Neural progenitor cell (in vitro differentiated cells): ENCODE measurements around the gene ST8SIA5. TPM values are rescaled to one million over a fixed set of nuclear protein-coding genes. Genes with fewer than 3 reads are reported as not detected.

Experiments
- DNase-seq: peaks from one replicate; pipeline ENCODE4 v3.0.0-alpha.2; 2016; ENCODE audit warnings: low spot score
- H2AFZ ChIP-seq: fragments of 200-600 bp; sonication (generic); replicated peaks from 2 replicates; pipeline ENCODE4 v1.6.1; 2016; ENCODE audit warnings: antibody characterized with exemption
- H3F3A ChIP-seq: fragments of 200-600 bp; sonication (generic); 2 replicates; pipeline ENCODE4 v1.6.1; 2016; ENCODE audit warnings: antibody characterized with exemption, low read depth
- H3K27ac ChIP-seq: fragments of 200-600 bp; sonication (generic); 2 replicates; pipeline ENCODE4 v1.5.1; 2016; ENCODE audit warnings: mild to moderate bottlenecking
- H3K27me3 ChIP-seq: fragments of 200-600 bp; sonication (generic); 2 replicates; pipeline ENCODE4 v1.6.1; 2016; ENCODE audit warnings: mild to moderate bottlenecking, moderate library complexity
- H3K36me3 ChIP-seq: fragments of 200-600 bp; sonication (generic); 2 replicates; pipeline ENCODE4 v1.5.1; 2016
- H3K4me1 ChIP-seq: fragments of 200-600 bp; sonication (generic); 2 replicates; pipeline ENCODE4 v1.6.1; 2016; ENCODE audit warnings: mixed run types
- H3K4me2 ChIP-seq: fragments of 200-600 bp; sonication (generic); 2 replicates; pipeline ENCODE4 v1.6.1; 2016
- H3K4me3 ChIP-seq: fragments of 200-600 bp; sonication (generic); 2 replicates; pipeline ENCODE4 v1.5.1; 2016
- H3K79me2 ChIP-seq: fragments of 200-600 bp; sonication (generic); 2 replicates; pipeline ENCODE4 v1.6.1; 2016; ENCODE audit warnings: low read depth
- H3K9ac ChIP-seq: fragments of 200-600 bp; sonication (generic); 2 replicates; pipeline ENCODE4 v1.6.1; 2016
- H3K9me3 ChIP-seq: fragments of 200-600 bp; sonication (generic); 2 replicates; pipeline ENCODE4 v1.5.1; 2016; ENCODE audit warnings: low read depth
- H4K20me1 ChIP-seq: fragments of 200-600 bp; sonication (generic); 2 replicates; pipeline ENCODE4 v1.6.1; 2016; ENCODE audit warnings: low read depth
- H3K27ac Mint-ChIP-seq: 3 replicates; pipeline ENCODE4 v1.8.0; 2021; ENCODE audit warnings: mixed read lengths
- H3K27me3 Mint-ChIP-seq: 2 replicates; pipeline ENCODE4 v1.8.0; 2022; ENCODE audit warnings: low read depth, mild to moderate bottlenecking, inconsistent platforms, moderate library complexity, mixed read lengths; ENCODE audit not compliant: insufficient read depth
- H3K36me3 Mint-ChIP-seq: 3 replicates; pipeline ENCODE4 v1.8.0; 2021; ENCODE audit warnings: mixed read lengths
- H3K4me1 Mint-ChIP-seq: 3 replicates; pipeline ENCODE4 v1.8.0; 2021; ENCODE audit warnings: mixed read lengths
- H3K4me3 Mint-ChIP-seq: 3 replicates; pipeline ENCODE4 v1.8.0; 2021; ENCODE audit warnings: mild to moderate bottlenecking, moderate library complexity, mixed read lengths
- H3K9me3 Mint-ChIP-seq: 3 replicates; pipeline ENCODE4 v1.8.0; 2020; ENCODE audit warnings: mixed read lengths
- EZH2 ChIP-seq: fragments of 200-600 bp; sonication (generic); IDR thresholded peaks from 2 replicates; pipeline ENCODE4 v1.6.1; 2017; ENCODE audit warnings: antibody characterized with exemption, mild to moderate bottlenecking, moderate library complexity
- EZH2phosphoT487 ChIP-seq: fragments of 200-600 bp; sonication (generic); IDR thresholded peaks from 2 replicates; pipeline ENCODE4 v1.6.1; 2017; ENCODE audit warnings: antibody characterized with exemption
- total RNA-seq: library from RNA; depleted of rRNA; stranded (reverse); fragments of >200 nt; gene quantifications from 2 replicates; pipeline ENCODE4 v1.2.3, GENCODE V29; 2015; ENCODE audit warnings: low replicate concordance
- TF ChIP-seq, protein P1 (sequence below): fragments of 200-600 bp; sonication (generic); IDR thresholded peaks from 2 replicates; pipeline ENCODE4 v1.5.1; 2017; ENCODE audit warnings: antibody characterized with exemption, mild to moderate bottlenecking

The ST8SIA5 gene
- total RNA-seq, 1 donor from 2014 or later, result 0.04 TPM

DNA sequence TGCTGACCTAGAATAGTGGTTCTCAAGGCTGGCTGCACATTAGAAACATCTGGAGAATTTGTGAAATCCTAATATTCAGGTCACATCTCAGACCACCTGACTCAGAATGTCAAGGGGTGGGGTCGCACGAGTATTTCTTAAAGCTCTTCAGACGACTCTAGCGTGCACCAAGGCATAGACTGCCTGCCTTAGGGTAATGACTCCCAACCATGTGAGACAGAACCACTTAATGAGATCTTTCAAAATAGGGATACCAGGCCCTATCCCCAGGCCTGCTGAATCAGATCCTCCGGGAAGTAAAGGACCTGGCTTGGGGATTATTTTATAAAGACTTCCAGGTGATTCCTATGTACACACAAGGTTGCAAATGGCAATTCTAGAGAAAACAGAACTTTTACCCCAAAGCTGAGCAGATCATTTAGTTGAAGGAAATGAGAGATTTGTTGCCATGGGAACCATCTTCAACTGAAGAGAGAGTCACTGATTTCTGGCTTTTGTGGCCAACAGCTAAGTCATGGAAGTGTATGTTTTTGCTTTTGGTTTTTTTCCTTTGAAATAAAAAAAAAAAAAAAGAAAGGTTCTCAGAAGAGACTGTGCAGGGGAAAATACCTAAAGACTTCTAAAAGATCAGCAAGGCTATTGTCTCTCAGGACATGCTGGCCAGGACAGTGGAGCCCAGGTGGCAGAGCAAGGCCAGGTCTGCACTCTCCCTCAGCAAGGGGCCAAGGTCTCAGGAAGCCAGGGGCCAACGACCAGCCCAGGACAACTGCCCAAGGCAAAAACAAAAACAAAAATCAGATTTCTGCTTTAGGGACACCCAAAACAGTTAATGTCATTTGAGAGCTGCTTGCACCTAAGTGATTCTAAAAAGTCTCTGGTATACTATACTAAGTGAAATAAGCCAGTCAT, 84.5 kb downstream of the ST8SIA5 start:
- H3K9me3 Mint-ChIP-seq, result no peaks in the 10 kb centered on the region
- no peaks in the 10 kb centered on the region for H3F3A ChIP-seq
- H3K9ac ChIP-seq, result no peak overlapping the region
- H3K27ac Mint-ChIP-seq, result no peak overlapping the region
- H2AFZ ChIP-seq, result no peak overlapping the region
- no peak for DNase-seq
- H3K79me2 ChIP-seq, result no peaks in the 10 kb centered on the region
- no peak overlapping the region for H3K4me3 Mint-ChIP-seq
- peaks cover 19% of the 10 kb centered on the region for H3K4me1 Mint-ChIP-seq
- TF ChIP-seq EZH2 (no peak), EZH2phosphoT487 (no peak)
- TF ChIP-seq, protein P1, sequence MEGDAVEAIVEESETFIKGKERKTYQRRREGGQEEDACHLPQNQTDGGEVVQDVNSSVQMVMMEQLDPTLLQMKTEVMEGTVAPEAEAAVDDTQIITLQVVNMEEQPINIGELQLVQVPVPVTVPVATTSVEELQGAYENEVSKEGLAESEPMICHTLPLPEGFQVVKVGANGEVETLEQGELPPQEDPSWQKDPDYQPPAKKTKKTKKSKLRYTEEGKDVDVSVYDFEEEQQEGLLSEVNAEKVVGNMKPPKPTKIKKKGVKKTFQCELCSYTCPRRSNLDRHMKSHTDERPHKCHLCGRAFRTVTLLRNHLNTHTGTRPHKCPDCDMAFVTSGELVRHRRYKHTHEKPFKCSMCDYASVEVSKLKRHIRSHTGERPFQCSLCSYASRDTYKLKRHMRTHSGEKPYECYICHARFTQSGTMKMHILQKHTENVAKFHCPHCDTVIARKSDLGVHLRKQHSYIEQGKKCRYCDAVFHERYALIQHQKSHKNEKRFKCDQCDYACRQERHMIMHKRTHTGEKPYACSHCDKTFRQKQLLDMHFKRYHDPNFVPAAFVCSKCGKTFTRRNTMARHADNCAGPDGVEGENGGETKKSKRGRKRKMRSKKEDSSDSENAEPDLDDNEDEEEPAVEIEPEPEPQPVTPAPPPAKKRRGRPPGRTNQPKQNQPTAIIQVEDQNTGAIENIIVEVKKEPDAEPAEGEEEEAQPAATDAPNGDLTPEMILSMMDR, result no peak
- H3K4me3 ChIP-seq, result no peak overlapping the region
- H3K36me3 Mint-ChIP-seq, result no peaks in the 10 kb centered on the region
- no peaks in the 10 kb centered on the region for H4K20me1 ChIP-seq
- no peaks in the 10 kb centered on the region for H3K9me3 ChIP-seq
- H3K4me1 ChIP-seq, result no peaks in the 10 kb centered on the region
- no peaks in the 10 kb centered on the region for H3K36me3 ChIP-seq
- H3K27ac ChIP-seq, result no peak overlapping the region
- peaks cover 15% of the 10 kb centered on the region for H3K27me3 Mint-ChIP-seq
- H3K4me2 ChIP-seq, result no peak overlapping the region
- H3K27me3 ChIP-seq, result no peaks in the 10 kb centered on the region

- Histone ChIP-seq H3K79me2 (no peaks in the 10 kb centered on the region), H2AFZ (no peak overlapping the region), H3K27ac (no peak overlapping the region), H3K4me2 (no peak overlapping the region), H3K27me3 (no peaks in the 10 kb centered on the region), H3F3A (no peaks in the 10 kb centered on the region), H3K4me3 (no peak overlapping the region), H3K9ac (no peak overlapping the region), H3K4me1 (no peaks in the 10 kb centered on the region), H3K36me3 (no peaks in the 10 kb centered on the region), H4K20me1 (no peaks in the 10 kb centered on the region), H3K9me3 (no peaks in the 10 kb centered on the region)
- no peak overlapping the region for H3K27ac Mint-ChIP-seq
- peaks cover 2% of the 10 kb centered on the region for H3K9me3 Mint-ChIP-seq
- no peak overlapping the region for H3K4me3 Mint-ChIP-seq
- DNase-seq, result no peak
- peaks cover 13% of the 10 kb centered on the region for H3K4me1 Mint-ChIP-seq
- TF ChIP-seq EZH2, result no peak
- no peak for TF ChIP-seq EZH2phosphoT487
- TF ChIP-seq, protein P1, result no peak
- H3K36me3 Mint-ChIP-seq, result no peaks in the 10 kb centered on the region
- H3K27me3 Mint-ChIP-seq, result peaks cover 11% of the 10 kb centered on the region
Observed at GRCh38 chr18:46668694-46669093, 88.2 kb downstream of the ST8SIA5 start.

- Histone ChIP-seq H3K9ac (no peak overlapping the region), H3K4me1 (no peaks in the 10 kb centered on the region), H3K27ac (no peak overlapping the region), H4K20me1 (no peaks in the 10 kb centered on the region), H3K4me2 (no peak overlapping the region), H2AFZ (peak overlapping the region; percentile 34), H3F3A (no peaks in the 10 kb centered on the region), H3K27me3 (no peaks in the 10 kb centered on the region), H3K9me3 (no peaks in the 10 kb centered on the region), H3K79me2 (no peaks in the 10 kb centered on the region), H3K36me3 (no peaks in the 10 kb centered on the region), H3K4me3 (no peak overlapping the region)
- Mint-ChIP-seq H3K9me3 (peaks cover 4% of the 10 kb centered on the region), H3K4me3 (no peak overlapping the region), H3K27me3 (peaks cover 11% of the 10 kb centered on the region), H3K27ac (no peak overlapping the region), H3K36me3 (no peaks in the 10 kb centered on the region), H3K4me1 (peaks cover 13% of the 10 kb centered on the region)
- no peak for DNase-seq
- TF ChIP-seq, protein P1, result no peak
- TF ChIP-seq EZH2, result no peak
- TF ChIP-seq EZH2phosphoT487, result no peak
Observed at GRCh38 chr18:46668135-46668534, 88.7 kb downstream of the ST8SIA5 start.
